ENCODE measurements around the gene CD300LF. TPM values are rescaled to one million over a fixed set of nuclear protein-coding genes. Genes with fewer than 3 reads are reported as not detected.

Gene CD300LF
- total and polyA plus RNA-seq, 9 of the 15 experiments (the other 6 are each of a cell fraction or from before 2014, with no cell fraction given) = not detected

GRCh38 chr17:74752822-74753401 is 40.2 kb upstream of the CD300LF start:
- no peaks in the 10 kb centered on the region for H3K27me3 ChIP-seq (ENCODE audit: control insufficient read depth in 2 of 2, insufficient read depth in 2 of 2, low read length in 2 of 2)
- no peak overlapping the region for H3K4me2 ChIP-seq (ENCODE audit: insufficient read depth, low read length)
- H3K27ac ChIP-seq (ENCODE audit: extremely low read depth, low read depth, low read length) = no peak overlapping the region
- no peak overlapping the region for H3K4me3 ChIP-seq
- peaks cover 24 to 60% of the 10 kb centered on the region in 2 experiments; a peak in 4 of 5 replicates for H3K4me1 ChIP-seq (replicated peaks in 1 of 2; ENCODE audit: control insufficient read depth in 2 of 2, insufficient read depth in 2 of 2, low read length in 2 of 2)
- 90% methylated on average over 7 of the region's 7 CpGs for WGBS (ENCODE audit: insufficient coverage, low coverage, missing lambda C conversion rate)
- in situ Hi-C loops (cut with MboI) (no loop called here), intact Hi-C loops (cut with micrococcal nuclease) (no loop called here)
- no TSS peak for BruUV-seq (replicated peaks)
- H3K9me3 ChIP-seq (replicated peaks; ENCODE audit: control insufficient read depth, insufficient read depth, low read depth, low read length) = no peaks in the 10 kb centered on the region
- DNase-seq (ENCODE audit: extremely low read depth in 1 of 4, low spot score in 3 of 4) = no peak
- ChIA-PET CTCF (ENCODE audit: low intra/inter-chr PET ratio) (no interaction called here), POLR2A (interaction anchor here (0.6 to 0.8 kb wide), 3 partner anchors 18 to 230 kb away, joined by 3 to 4 read pairs (median 3); no protein-coding TSS in a partner anchor)
- no peak overlapping the region for H3K9ac ChIP-seq (ENCODE audit: insufficient read depth in 1 of 2, low read depth in 2 of 2, low read length in 2 of 2)
- no peak overlapping the region for H2AFZ ChIP-seq (ENCODE audit: low read depth, low read length)
- H4K20me1 ChIP-seq (replicated peaks; ENCODE audit: control insufficient read depth, insufficient read depth, low read length) = peaks cover 15% of the 10 kb centered on the region; the same call in 1 of the 2 replicates
- peaks cover 15% of the 10 kb centered on the region; the same call in 2 of the 3 replicates for H3K36me3 ChIP-seq (ENCODE audit: control insufficient read depth, insufficient read depth, low read length)
- no peak for FAIRE-seq
- peaks cover 7% of the 10 kb centered on the region for H3K9me1 ChIP-seq (ENCODE audit: control insufficient read depth, insufficient read depth, low read length)
- TF ChIP-seq THRA (IDR thresholded peaks at IDR 0.05) (no peak), ZNF24 (IDR thresholded peaks at IDR 0.05) (0 out of 2 replicates have a peak, but pooled peaks have one; percentile 47)
- no peak for ATAC-seq
- peaks cover 79% of the 10 kb centered on the region for H3K79me2 ChIP-seq (ENCODE audit: control insufficient read depth, insufficient read depth, low read length)

GRCh38 chr17:74752415-74752814 is 39.7 kb upstream of the CD300LF start:
- H4K20me1 ChIP-seq (replicated peaks; ENCODE audit: control insufficient read depth, insufficient read depth, low read length) = peaks cover 15% of the 10 kb centered on the region; the same call in 1 of the 2 replicates
- no peak overlapping the region for H3K4me3 ChIP-seq
- no peak overlapping the region for H3K4me2 ChIP-seq (ENCODE audit: insufficient read depth, low read length)
- ChIA-PET POLR2A (interaction anchor here (0.6 kb wide), 1 partner anchor 230 kb away, joined by 4 read pairs; no protein-coding TSS in a partner anchor), CTCF (ENCODE audit: low intra/inter-chr PET ratio) (no interaction called here)
- H3K36me3 ChIP-seq (ENCODE audit: control insufficient read depth, insufficient read depth, low read length) = peaks cover 15% of the 10 kb centered on the region; the same call in 2 of the 3 replicates
- peaks cover 28 to 60% of the 10 kb centered on the region in 2 experiments for H3K4me1 ChIP-seq (replicated peaks in 1 of 2; ENCODE audit: control insufficient read depth in 2 of 2, insufficient read depth in 2 of 2, low read length in 2 of 2)
- TF ChIP-seq CEBPB (tag; IDR thresholded peaks at IDR 0.05) = peak; percentile 36; the same call in 1 of the 2 replicates
- no peak for TF ChIP-seq IRF2 (CRISPR knock-in tag; IDR thresholded peaks at IDR 0.05)
- H3K9me1 ChIP-seq (ENCODE audit: control insufficient read depth, insufficient read depth, low read length) = peaks cover 7% of the 10 kb centered on the region
- peaks cover 74% of the 10 kb centered on the region for H3K79me2 ChIP-seq (ENCODE audit: control insufficient read depth, insufficient read depth, low read length)
- H3K27ac ChIP-seq (ENCODE audit: extremely low read depth, low read depth, low read length) = no peak overlapping the region
- H3K9me3 ChIP-seq (replicated peaks; ENCODE audit: control insufficient read depth, insufficient read depth, low read depth, low read length) = no peaks in the 10 kb centered on the region
- no peaks in the 10 kb centered on the region for H3K27me3 ChIP-seq (ENCODE audit: control insufficient read depth in 2 of 2, insufficient read depth in 2 of 2, low read length in 2 of 2)
- 0 out of 4 replicates have a peak overlapping the region, but pooled peaks of 1 of the 2 experiments have one; percentile 5 for H3K9ac ChIP-seq (ENCODE audit: insufficient read depth in 1 of 2, low read depth in 2 of 2, low read length in 2 of 2)
- no peak for ATAC-seq
- WGBS (ENCODE audit: insufficient coverage, low coverage, missing lambda C conversion rate) = 87% methylated on average over 9 of the region's 9 CpGs
- FAIRE-seq = no peak
- DNase-seq (ENCODE audit: extremely low read depth in 1 of 4, low spot score in 3 of 4) = no peak
- H2AFZ ChIP-seq (ENCODE audit: low read depth, low read length) = no peak overlapping the region
- intact Hi-C loops (cut with micrococcal nuclease) (no loop called here), in situ Hi-C loops (cut with MboI) (no loop called here)
- no TSS peak for BruUV-seq (replicated peaks)

All from K562 (cell line).